Naive thymus-derived CD4-positive, alpha-beta T cell (primary cell): ENCODE data around the gene CWC22. TPM values are rescaled to one million over a fixed set of nuclear protein-coding genes. Genes with fewer than 3 reads are reported as not detected.
"Not testable (repeated sequence)": the region's sequence is repeated elsewhere in the genome, so short reads cannot be mapped to it uniquely, and the experiment has no call there.

ENCODE experiments used
- ATAC-seq: fragments of 150-1000 bp; cut with Tn5 transposase; 2 replicates; pipeline ENCODE4 v1.10.0; 2021; ENCODE audit warnings: mild to moderate bottlenecking, moderate library complexity
- CTCF ChIA-PET: fragments of 350-600 bp; sonication (Branson Sonifier 250); formaldehyde crosslinking; loops from one replicate; lab custom pipeline; 2021; ENCODE audit warnings: antibody characterized with exemption; lab: Charles Lee
- POLR2A ChIA-PET: fragments of 350-600 bp; sonication (Branson Sonifier 250); formaldehyde crosslinking; loops from one replicate; lab custom pipeline; 2021; ENCODE audit warnings: antibody characterized with exemption, inconsistent platforms; lab: Charles Lee
- DNase-seq, 9 donors: peaks; one replicate each; pipeline versions ENCODE4 v3.0.0 to v3.0.0-alpha.2; 2020 to 2022; ENCODE audit warnings: mixed read lengths in 1 of 9
- H3K27ac ChIP-seq: one replicate; pipeline ENCODE4 v1.7.0; 2013; ENCODE audit warnings: mild to moderate bottlenecking, low read depth, low read length, moderate library complexity
- H3K27me3 ChIP-seq, 2 donors: one replicate each; pipeline ENCODE4 v1.7.0; 2013; ENCODE audit warnings: low read length in 2 of 2, mild to moderate bottlenecking in 2 of 2, moderate library complexity in 2 of 2; ENCODE audit not compliant: control insufficient read depth in 2 of 2, insufficient read depth in 2 of 2
- H3K36me3 ChIP-seq, 3 experiments: 1 replicate in 2 of 3; 2 replicates in 1 of 3; pipeline ENCODE4 v1.7.0; 2013; ENCODE audit warnings: low read length in 3 of 3, mild to moderate bottlenecking in 3 of 3, moderate library complexity in 1 of 3; ENCODE audit not compliant: insufficient read depth in 3 of 3, control insufficient read depth in 2 of 3
- H3K4me1 ChIP-seq, 2 donors: one replicate each; pipeline ENCODE4 v1.7.0; 2013; ENCODE audit warnings: low read length in 2 of 2, mild to moderate bottlenecking in 2 of 2, moderate library complexity in 1 of 2; ENCODE audit not compliant: control insufficient read depth in 2 of 2, insufficient read depth in 2 of 2
- H3K4me3 ChIP-seq: 2 replicates; pipeline ENCODE4 v1.7.0; 2013; ENCODE audit warnings: mild to moderate bottlenecking, low read length
- H3K9me3 ChIP-seq, 3 experiments: 1 replicate in 2 of 3; 2 replicates in 1 of 3; pipeline ENCODE4 v1.7.0; 2013; ENCODE audit warnings: low read length in 3 of 3; ENCODE audit not compliant: control insufficient read depth in 2 of 3
- H3K27ac Mint-ChIP-seq, 9 donors: one replicate each; pipeline ENCODE4 v1.8.0; 2020 to 2022; ENCODE audit warnings: mixed read lengths in 9 of 9, mild to moderate bottlenecking in 8 of 9, moderate library complexity in 5 of 9, inconsistent platforms in 2 of 9
- H3K27me3 Mint-ChIP-seq, 5 donors: one replicate each; pipeline ENCODE4 v1.8.0; 2021 to 2022; ENCODE audit warnings: mixed read lengths in 5 of 5, mild to moderate bottlenecking in 1 of 5
- H3K36me3 Mint-ChIP-seq, 5 donors: one replicate each; pipeline ENCODE4 v1.8.0; 2020 to 2022; ENCODE audit warnings: mixed read lengths in 5 of 5, mild to moderate bottlenecking in 3 of 5, inconsistent platforms in 1 of 5
- H3K4me1 Mint-ChIP-seq, 7 donors: one replicate each; pipeline ENCODE4 v1.8.0; 2020 to 2022; ENCODE audit warnings: mixed read lengths in 7 of 7, mild to moderate bottlenecking in 3 of 7, inconsistent platforms in 1 of 7
- H3K4me3 Mint-ChIP-seq, 10 donors: one replicate each; pipeline ENCODE4 v1.8.0; 2020 to 2022; ENCODE audit warnings: mild to moderate bottlenecking in 10 of 10, mixed read lengths in 10 of 10, moderate library complexity in 6 of 10, inconsistent platforms in 2 of 10
- H3K9me3 Mint-ChIP-seq, 11 donors: one replicate each; pipeline ENCODE4 v1.8.0; 2020 to 2022; ENCODE audit warnings: mixed read lengths in 11 of 11, mild to moderate bottlenecking in 4 of 11, inconsistent platforms in 1 of 11, moderate library complexity in 1 of 11
- intact Hi-C, 2 donors: fragments of 100-400 bp; cut with micrococcal nuclease; formaldehyde crosslinking; loops; one replicate each; pipeline ENCODE4 v1.15.1; 2023
- polyA plus RNA-seq, 2 donors: library from polyadenylated mRNA; unstranded; fragments of 300-500 nt; fragmentation: Illumina TruSeq; gene quantifications; one replicate each; pipeline ENCODE4 v1.2.3, GENCODE V29; 2021
- total RNA-seq, 6 experiments: library from RNA in 5 of 6; stranded (reverse) in 5 of 6; gene quantifications; 1 replicate in 5 of 6; 2 replicates in 1 of 6; pipeline ENCODE4 v1.2.3 and lab custom pipeline; 2021 to 2026

The CWC22 gene
- total and polyA plus RNA-seq, 7 experiments from 2014 or later = 14.4 to 42.6 (median 30.2) TPM

DNA sequence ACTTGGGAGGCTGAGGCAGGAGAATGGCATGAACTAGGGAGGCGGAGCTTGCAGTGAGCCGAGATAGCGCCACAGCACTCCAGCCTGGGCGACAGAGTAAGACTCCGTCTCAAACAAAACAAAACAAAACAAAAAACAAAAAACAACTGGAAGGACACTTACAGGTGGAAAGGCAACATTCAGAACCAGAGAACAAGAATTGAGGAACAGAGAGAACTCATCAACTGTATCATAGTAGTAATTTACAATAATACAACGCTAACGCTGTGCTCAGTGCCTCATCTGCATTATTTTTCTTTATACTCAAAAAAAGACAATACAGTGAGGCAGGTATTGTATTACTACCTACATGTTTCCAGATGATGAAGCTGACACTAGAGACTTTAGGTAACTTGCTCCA is 1.6 kb downstream of the CWC22 start:
- Histone ChIP-seq H3K4me1 (peaks cover 8 to 11% of the 10 kb centered on the region in 2 donors), H3K4me3 (peak overlapping the region; percentile 96)
- ATAC-seq, CTCF ChIA-PET, H3K36me3 ChIP-seq, DNase-seq, H3K27ac ChIP-seq, H3K27me3 Mint-ChIP-seq, H3K27me3 ChIP-seq, H3K9me3 Mint-ChIP-seq, H3K9me3 ChIP-seq: not testable (repeated sequence)
- Mint-ChIP-seq H3K36me3 (peaks cover 0 to 14% (median 3%) of the 10 kb centered on the region in 5 donors), H3K4me3 (peak overlapping the region; percentile 92 to 100 (median 96)), H3K4me1 (peaks cover 21 to 64% (median 63%) of the 10 kb centered on the region in 7 donors), H3K27ac (peak overlapping the region in 4 of 9 donors; percentile 14 to 99 (median 70))
- intact Hi-C loops = loop anchor here (5.0 kb wide), 6 partner anchors 768 to 1893 kb away; partner anchors contain the start of genes OSBPL6 (in 1 of the 2), RBM45 (in 1 of the 2) and UBE2E3 (in 1 of the 2)
- POLR2A ChIA-PET = interaction anchor here (1.1 kb wide), 1 partner anchor 1552 kb away, joined by 3 read pairs; no protein-coding TSS in a partner anchor

DNA sequence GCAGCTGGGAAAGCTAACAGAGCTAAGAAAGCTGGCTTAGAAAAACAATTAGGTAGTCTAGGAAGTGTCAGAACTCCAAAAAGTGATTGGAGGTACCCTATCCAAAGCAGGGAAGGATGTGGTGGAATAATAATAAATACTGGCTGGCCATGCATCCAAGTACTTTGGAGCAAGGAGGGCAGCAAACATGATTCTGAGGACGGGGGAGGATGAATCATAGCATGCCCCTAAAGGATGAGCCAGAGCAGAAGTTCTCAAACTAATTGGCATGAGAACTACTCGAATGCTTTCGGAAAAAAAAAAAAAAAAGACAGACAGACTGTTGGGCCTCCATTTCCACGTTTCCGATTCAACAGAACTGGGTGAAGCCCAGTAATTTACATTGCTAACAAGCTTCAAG is 2.4 kb downstream of the CWC22 start:
- Mint-ChIP-seq H3K4me1 (peaks cover 23 to 71% (median 69%) of the 10 kb centered on the region in 7 donors), H3K27ac (peak overlapping the region in 3 of 9 donors; percentile 19 to 33 (median 25)), H3K27me3 (peaks cover 0 to 3% (median 0%) of the 10 kb centered on the region in 5 donors), H3K36me3 (peaks cover 0 to 17% (median 3%) of the 10 kb centered on the region in 5 donors), H3K4me3 (peak overlapping the region in 9 of 10 donors; percentile 11 to 100 (median 41)), H3K9me3 (no peaks in the 10 kb centered on the region)
- no peak for DNase-seq
- no peaks in the 10 kb centered on the region for H3K9me3 ChIP-seq
- H3K27ac ChIP-seq = no peak overlapping the region
- intact Hi-C loops = loop anchor here (5.0 kb wide), 6 partner anchors 767 to 1892 kb away; partner anchors contain the start of genes OSBPL6 (in 1 of the 2), RBM45 (in 1 of the 2) and UBE2E3 (in 1 of the 2)
- no peak for ATAC-seq
- peaks cover 0 to 6% (median 3%) of the 10 kb centered on the region in 3 experiments for H3K36me3 ChIP-seq
- H3K27me3 ChIP-seq = no peaks in the 10 kb centered on the region
- CTCF ChIA-PET = no interaction called here
- no peak overlapping the region for H3K4me3 ChIP-seq
- POLR2A ChIA-PET = no interaction called here
- H3K4me1 ChIP-seq = peaks cover 8 to 11% of the 10 kb centered on the region in 2 donors

DNA sequence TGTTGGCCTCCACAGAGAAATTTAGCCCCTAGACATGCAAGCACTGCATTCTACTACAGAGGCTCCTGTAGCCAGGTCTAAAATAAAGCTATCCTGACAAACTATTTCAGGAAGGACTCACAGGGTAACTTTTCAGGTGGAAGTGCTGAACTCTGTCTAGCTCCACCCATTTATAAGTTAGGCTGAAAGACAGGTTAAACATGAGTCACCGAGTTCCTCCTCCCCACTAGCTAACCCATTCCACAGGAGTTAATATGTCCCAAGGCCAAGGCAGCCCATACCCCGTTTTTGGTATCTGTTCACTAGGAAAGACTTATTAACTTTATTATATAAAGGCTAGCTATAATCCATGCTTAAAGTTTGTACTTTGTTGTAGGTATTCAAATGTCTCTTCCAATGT is 3.5 kb downstream of the CWC22 start:
- Histone ChIP-seq H3K4me3 (no peak overlapping the region), H3K36me3 (peaks cover 0 to 6% (median 3%) of the 10 kb centered on the region in 3 experiments), H3K4me1 (peaks cover 8 to 11% of the 10 kb centered on the region in 2 donors), H3K27ac (no peak overlapping the region), H3K9me3 (no peaks in the 10 kb centered on the region), H3K27me3 (no peaks in the 10 kb centered on the region)
- H3K4me1 Mint-ChIP-seq = peaks cover 23 to 81% (median 74%) of the 10 kb centered on the region in 7 donors
- peak overlapping the region in 1 of 9 donors; percentile 10 for H3K27ac Mint-ChIP-seq
- peak overlapping the region in 3 of 10 donors; percentile 13 to 40 (median 36) for H3K4me3 Mint-ChIP-seq
- DNase-seq (no peak), ATAC-seq (no peak)
- intact Hi-C loops = no loop called here
- no peaks in the 10 kb centered on the region for H3K9me3 Mint-ChIP-seq
- peaks cover 0 to 3% (median 0%) of the 10 kb centered on the region in 5 donors for H3K27me3 Mint-ChIP-seq
- ChIA-PET POLR2A (no interaction called here), CTCF (interaction anchor here (0.6 kb wide), 2 partner anchors 16 to 1945 kb away, joined by 3 read pairs; no protein-coding TSS in a partner anchor)
- H3K36me3 Mint-ChIP-seq = peaks cover 2 to 22% (median 3%) of the 10 kb centered on the region in 5 donors

DNA sequence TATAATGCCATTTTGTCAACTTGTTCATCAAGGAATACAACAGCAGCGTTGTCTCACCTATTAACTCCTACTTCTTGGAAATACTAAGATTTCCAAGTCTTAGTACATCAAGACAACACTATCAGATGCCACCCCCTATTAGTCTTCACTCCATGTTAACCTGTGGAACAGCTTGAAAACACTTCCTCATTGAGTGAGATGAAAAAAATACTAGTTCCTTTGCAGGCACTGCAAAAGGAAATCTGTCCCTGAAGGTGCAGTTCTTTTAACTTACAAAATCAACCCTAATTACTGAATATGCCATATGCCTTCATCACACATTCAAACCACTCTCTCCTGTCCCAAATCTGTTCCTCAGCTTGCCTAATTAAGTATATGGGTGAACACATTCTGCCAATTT is 4.0 kb downstream of the CWC22 start:
- Histone ChIP-seq H3K9me3 (no peaks in the 10 kb centered on the region), H3K4me1 (peaks cover 8 to 11% of the 10 kb centered on the region in 2 donors), H3K4me3 (no peak overlapping the region), H3K36me3 (peaks cover 0 to 6% (median 3%) of the 10 kb centered on the region in 3 experiments), H3K27ac (no peak overlapping the region), H3K27me3 (no peaks in the 10 kb centered on the region)
- Mint-ChIP-seq H3K27me3 (peaks cover 0 to 3% (median 0%) of the 10 kb centered on the region in 5 donors), H3K4me1 (peaks cover 23 to 85% (median 79%) of the 10 kb centered on the region in 7 donors), H3K27ac (no peak overlapping the region), H3K36me3 (peaks cover 2 to 22% (median 3%) of the 10 kb centered on the region in 5 donors), H3K4me3 (no peak overlapping the region), H3K9me3 (no peaks in the 10 kb centered on the region)
- ChIA-PET CTCF (interaction anchor here (0.6 kb wide), 1 partner anchor 1945 kb away, joined by 3 read pairs; no protein-coding TSS in a partner anchor), POLR2A (no interaction called here)
- DNase-seq (no peak), ATAC-seq (no peak)
- intact Hi-C loops = no loop called here

DNA sequence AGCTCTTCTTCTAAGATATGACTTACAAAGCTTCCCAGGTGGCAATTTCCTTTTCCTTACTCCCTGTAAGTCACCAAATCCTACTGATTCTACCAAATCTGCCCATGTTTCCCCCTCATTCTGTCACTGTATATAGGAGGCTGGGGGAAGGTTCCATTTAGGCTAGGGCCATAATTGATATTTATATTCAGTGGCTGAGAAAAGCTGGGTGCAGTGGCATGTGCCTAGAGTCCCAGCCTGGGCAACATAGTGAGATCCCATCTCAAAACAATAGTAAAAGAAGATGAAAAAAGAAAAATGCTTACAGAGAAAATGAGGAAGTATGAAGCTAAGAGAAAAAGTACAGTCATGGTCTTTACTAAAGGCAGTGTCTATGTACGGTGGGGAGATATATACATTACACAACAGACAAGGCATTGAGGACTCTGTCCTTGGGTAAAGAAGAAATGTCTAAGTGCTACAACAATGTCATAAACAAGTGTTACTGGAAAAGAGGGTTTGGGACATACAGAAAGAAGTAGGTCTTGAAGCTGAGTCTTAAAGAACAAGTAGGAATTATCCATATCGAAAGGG is 4.8 kb downstream of the CWC22 start:
- H3K4me1 Mint-ChIP-seq = peaks cover 26 to 86% (median 84%) of the 10 kb centered on the region in 7 donors
- POLR2A ChIA-PET = interaction anchor here (0.6 kb wide), 1 partner anchor 1873 kb away, joined by 4 read pairs; no protein-coding TSS in a partner anchor
- H3K27me3 Mint-ChIP-seq = peaks cover 0 to 3% (median 0%) of the 10 kb centered on the region in 5 donors
- peaks cover 0 to 6% (median 3%) of the 10 kb centered on the region in 3 experiments for H3K36me3 ChIP-seq
- peaks cover 8 to 11% of the 10 kb centered on the region in 2 donors for H3K4me1 ChIP-seq
- H3K27me3 ChIP-seq = no peaks in the 10 kb centered on the region
- H3K9me3 Mint-ChIP-seq = no peaks in the 10 kb centered on the region
- no peaks in the 10 kb centered on the region for H3K9me3 ChIP-seq
- no peak overlapping the region for H3K4me3 Mint-ChIP-seq
- ATAC-seq = no peak
- no peak for DNase-seq
- intact Hi-C loops = no loop called here
- H3K36me3 Mint-ChIP-seq = peaks cover 2 to 22% (median 3%) of the 10 kb centered on the region in 5 donors
- no peak overlapping the region for H3K27ac ChIP-seq
- H3K4me3 ChIP-seq = no peak overlapping the region
- no peak overlapping the region for H3K27ac Mint-ChIP-seq
- CTCF ChIA-PET = no interaction called here

DNA sequence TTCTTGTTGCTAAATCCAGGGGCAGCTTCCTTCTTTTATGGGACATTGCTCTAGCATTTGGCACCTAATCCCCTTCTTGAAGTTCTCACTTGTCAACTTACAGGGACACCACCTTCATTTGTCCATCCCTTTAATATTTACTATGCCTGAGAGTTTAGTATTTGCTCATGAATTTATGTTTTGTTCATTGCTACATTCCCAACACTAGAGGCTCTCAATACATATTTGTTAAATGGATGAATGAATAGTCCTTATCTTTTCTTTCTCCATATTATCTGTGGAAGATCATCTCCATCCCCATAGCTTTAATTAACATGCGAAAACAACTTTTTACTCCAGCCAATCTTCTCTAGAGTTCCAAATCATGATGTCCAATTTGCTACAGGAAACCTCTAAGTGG is 5.4 kb downstream of the CWC22 start:
- Histone ChIP-seq H3K4me3 (no peak overlapping the region), H3K4me1 (peaks cover 8 to 11% of the 10 kb centered on the region in 2 donors), H3K27me3 (no peaks in the 10 kb centered on the region), H3K9me3 (no peaks in the 10 kb centered on the region), H3K36me3 (peaks cover 0 to 3% (median 3%) of the 10 kb centered on the region in 3 experiments), H3K27ac (no peak overlapping the region)
- DNase-seq (no peak), ATAC-seq (no peak)
- H3K4me3 Mint-ChIP-seq = peak overlapping the region in 2 of 10 donors; percentile 20 to 28
- no peaks in the 10 kb centered on the region for H3K27me3 Mint-ChIP-seq
- intact Hi-C loops = no loop called here
- no peaks in the 10 kb centered on the region for H3K9me3 Mint-ChIP-seq
- peaks cover 2 to 22% (median 3%) of the 10 kb centered on the region in 5 donors for H3K36me3 Mint-ChIP-seq
- H3K27ac Mint-ChIP-seq = peak overlapping the region in 2 of 9 donors; percentile 17 to 48
- POLR2A ChIA-PET = interaction anchor here (0.6 kb wide), 2 partner anchors 9 to 1872 kb away, joined by 3 to 4 read pairs; no protein-coding TSS in a partner anchor
- H3K4me1 Mint-ChIP-seq = peaks cover 24 to 84% (median 84%) of the 10 kb centered on the region in 7 donors
- CTCF ChIA-PET = no interaction called here
